HCT116 (cell line): ENCODE measurements around the gene SLC19A1.

ENCODE experiments used
- CEBPB ChIP-seq: IDR thresholded peaks from 2 replicates; pipeline ENCODE4 v1.6.1; 2012; ENCODE audit warnings: low read depth
- YY1 ChIP-seq: IDR thresholded peaks from 2 replicates; pipeline ENCODE4 v1.6.1; 2011; ENCODE audit warnings: low read length, low read depth, moderate library complexity, mild to moderate bottlenecking; ENCODE audit not compliant: insufficient replicate concordance; ENCODE audit errors: extremely low read depth

DNA sequence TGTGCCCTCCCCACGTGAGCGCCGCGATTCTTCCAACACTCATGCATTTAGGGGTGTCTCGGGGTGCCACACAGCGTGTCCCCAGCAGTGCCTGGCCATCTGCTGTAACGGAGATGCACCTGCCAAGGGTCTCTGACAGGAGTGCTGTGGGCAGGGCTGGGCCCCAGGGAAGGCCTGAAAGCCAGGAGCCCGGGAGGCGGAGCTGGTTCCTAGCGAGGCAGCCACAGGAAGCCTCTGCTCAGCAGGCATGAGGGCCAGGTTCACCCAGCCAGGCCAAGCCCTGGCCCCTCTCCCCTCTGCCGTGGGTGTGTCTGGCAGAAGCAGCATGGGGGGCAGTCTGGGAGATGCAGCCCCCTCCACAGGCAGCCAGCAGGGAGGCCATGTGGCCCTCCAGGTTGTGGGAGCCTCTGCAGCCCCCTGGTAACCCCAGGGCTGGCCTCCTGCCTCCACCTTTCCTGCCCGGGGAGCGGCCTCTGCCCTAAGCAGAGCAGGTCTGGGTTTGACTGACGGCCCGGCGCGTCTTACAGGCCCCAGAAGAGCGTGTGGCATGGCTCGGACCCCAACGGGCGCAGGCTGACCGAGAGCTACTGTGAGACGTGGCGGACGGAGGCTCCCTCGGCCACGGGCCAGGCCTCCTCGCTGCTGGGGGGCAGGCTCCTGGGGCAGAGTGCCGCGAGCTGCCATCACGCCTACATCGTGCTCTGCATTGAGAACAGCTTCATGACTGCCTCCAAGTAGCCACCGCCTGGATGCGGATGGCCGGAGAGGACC, 30.4 kb downstream of the SLC19A1 start:
- TF ChIP-seq CEBPB (no peak), YY1 (no peak)
